Retina (tissue), 1 donor: Measurements from ENCODE around the gene MAP4.
"Not testable (repeated sequence)": the region's sequence is repeated elsewhere in the genome, so short reads cannot be mapped to it uniquely, and the experiment has no call there.

ENCODE experiments used
- DNase-seq: peaks from one replicate; pipeline ENCODE4 v3.0.0-alpha.2; 2016

MAP4 gene

DNA sequence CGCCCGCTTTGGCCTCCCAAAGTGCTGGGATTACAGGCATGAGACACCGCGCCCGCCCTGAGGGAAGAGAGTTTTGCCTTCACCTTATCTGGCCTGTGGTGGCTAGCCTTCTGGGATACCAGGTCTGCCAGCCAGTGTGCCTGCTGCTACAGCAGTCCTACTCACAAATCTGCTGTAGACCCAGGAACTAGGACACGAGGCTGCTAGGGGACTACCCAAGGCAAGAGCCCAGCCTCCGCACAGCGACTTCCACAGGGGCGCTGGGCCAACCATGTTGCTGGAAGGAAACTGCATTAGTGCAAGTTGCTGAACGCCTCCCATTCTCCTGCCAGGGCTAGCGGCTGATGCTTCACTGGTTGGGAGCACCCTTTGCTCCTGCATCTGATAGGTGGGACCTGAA, 159.5 kb downstream of the MAP4 start:
- no peak for DNase-seq

DNA sequence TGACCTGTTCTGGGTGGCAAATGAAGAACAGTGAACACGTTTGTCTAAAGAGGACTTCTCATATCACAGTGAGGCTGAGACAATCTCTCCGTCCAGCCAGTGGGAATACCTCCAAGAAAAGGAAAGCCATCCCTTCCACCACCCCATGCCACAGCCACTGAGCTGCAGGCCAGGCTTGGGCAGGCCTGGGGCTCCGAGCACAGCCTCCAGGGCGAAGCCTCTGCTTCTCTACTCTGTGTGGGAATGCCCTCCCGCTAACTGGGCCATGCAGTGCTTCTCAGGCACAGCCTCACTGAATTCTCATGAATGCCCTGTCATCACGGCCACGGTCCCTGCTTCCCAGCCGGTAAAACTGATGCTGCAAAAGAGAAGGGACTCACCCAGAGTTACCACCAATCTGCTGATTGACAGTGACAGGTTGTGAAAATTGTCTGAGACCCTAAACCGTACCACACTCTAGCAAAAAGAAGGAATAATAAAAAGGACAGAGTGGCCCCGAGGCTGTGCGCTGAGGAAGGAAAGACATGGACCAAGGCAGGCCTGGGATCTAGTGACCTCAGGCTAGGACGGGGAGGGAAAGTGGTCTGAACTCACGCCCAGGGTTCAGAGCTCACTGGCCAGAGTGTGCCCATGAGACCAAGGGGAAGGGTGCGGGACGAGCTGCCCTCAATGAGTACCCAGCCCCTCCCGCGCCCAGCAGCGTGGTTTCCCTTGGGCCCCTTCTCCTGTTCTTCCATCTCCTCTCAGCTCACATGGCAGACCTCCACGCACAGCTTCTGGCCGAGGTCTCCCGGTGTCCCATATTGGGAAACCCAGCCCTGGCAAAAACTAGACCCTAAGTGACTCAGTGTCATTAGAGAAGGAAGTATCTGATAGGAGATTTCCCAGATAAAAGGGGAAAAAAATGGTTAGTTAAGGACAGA, 160.5 kb downstream of the MAP4 start:
- no peak for DNase-seq

DNA sequence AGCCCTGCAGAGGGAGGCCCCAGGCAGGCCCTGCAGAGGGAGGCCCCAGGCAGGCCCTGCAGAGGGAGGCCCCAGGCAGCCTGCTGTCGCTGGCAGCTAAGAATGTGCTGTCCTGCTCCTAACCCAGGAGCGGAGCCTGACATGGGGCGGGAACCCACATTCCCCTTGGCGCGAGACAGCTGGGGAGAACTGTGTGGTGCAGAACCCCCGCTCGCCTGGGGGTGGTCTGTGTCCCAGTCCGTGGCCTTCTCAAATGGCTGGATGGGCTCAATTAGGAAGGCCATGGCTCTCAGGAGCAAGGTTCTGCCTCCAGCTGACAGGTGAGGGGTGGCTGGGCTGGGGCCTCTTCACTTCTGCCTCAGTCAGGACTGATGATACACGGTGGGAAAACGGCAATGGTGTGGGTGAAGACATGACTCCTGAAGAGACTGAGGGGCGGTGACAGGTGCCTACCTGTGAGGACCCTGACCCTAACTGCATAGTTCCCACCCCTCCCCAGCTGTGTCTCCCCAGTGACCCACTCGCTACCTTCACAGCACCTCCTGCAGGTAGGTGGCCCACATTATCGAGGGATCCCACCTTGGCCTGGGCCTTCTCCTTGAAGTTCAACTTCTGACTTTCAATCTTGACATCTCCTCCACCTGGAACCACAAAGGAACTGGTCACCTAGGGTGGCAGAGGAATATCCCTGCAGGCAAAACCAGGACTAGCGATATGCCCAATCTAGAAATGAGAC, 161.3 kb downstream of the MAP4 start:
- DNase-seq: no peak

DNA sequence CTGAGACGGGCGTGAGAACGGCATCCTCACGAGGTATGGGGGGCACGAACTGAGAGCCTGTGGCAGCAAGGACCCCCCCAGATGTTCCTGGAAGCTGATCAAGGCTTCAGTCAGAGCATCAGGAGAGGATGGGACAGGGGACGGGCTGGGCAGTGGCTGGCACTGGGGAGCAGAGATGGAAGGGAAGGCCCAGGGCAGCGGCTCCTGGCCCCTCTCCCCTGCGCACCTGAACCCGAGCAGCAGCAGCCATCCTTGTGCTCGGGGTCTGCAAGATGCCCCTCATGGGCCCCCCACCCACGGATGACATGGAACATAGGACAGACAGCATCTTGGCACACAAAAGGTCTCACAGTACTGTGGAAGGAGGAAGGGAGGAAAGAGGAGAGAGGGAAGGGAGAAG, 161.9 kb downstream of the MAP4 start:
- no peak for DNase-seq

DNA sequence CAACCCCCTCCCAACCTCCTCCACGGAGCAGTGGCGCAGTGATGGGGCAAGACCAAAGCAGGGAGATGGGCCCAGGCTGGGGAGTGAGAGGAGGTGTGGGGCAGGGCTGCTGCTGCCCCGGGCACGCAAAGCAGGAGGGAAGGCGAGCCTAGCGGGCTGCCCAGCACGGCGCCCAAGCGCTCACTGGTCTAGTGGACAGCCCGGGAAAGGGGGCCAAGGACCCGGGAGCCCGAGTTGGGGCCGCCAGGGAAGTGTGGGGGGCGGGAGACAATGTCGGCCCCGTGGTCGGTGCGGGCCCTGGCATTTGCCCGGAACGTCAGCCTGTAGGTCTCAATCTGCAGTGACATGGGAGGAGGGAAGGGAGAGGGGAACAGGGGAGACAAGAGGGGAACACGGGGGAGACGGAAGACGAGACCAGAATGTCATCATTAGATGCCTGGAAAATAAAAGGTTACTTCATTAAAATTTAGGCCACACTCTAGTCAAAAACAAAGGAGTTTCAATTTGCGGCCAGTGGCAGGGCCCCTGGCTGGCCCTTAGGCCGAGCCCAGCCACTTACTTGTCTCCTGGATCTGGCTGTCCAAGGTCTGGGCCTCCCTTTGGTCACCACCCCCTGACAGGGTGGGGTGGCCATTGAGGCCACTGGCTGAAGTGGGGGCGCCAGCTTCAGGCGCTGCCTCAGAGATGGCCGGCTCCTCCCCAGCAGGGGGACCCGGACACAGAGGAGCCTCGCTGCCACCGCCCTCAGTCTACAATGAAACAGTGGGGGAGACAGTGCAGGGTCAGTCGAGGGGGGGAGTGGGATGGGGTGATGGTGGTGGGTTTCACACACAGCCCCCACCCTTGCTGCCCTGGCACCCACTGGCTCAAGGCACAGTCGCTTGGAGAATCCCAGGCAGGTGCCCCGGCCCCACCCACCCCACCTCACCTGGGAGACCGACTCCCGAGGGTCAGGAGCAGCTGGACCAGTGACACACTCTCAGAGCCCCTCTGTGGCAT, 163.3 kb downstream of the MAP4 start:
- no peak for DNase-seq

DNA sequence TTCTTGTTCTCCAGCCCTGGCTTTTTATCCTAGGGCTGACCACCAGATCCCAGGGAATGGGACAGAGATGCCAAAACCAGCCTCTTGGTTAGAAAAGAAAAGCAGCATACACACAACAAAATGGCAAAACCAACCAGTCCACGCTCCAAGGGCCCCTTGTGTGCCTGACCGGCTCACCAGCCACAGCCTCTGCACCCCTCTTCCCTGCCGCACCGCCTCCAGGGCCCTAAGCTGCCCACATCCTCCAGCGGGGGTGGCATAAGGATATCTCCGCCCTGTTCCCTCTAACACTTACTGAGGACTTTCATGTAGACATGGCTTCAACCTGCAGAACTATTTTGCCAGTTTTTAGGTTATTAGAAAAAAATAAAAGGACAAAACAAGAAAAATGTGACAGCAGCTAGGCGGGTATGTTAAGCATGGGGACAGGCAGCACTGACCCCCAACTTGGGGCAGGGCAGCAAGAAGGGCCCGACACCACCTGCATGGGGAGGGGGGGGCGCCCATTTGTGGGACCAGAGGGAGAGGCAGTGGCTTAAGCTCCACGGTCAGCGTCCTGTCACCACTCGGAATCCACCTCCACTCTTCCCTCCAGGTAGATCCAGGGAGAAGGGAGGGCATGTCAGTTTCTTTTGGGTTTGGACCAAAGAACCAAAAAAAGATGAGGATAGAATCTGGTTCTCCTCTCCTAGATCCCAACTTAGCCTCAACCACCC, 164.2 kb downstream of the MAP4 start:
- DNase-seq: no peak

DNA sequence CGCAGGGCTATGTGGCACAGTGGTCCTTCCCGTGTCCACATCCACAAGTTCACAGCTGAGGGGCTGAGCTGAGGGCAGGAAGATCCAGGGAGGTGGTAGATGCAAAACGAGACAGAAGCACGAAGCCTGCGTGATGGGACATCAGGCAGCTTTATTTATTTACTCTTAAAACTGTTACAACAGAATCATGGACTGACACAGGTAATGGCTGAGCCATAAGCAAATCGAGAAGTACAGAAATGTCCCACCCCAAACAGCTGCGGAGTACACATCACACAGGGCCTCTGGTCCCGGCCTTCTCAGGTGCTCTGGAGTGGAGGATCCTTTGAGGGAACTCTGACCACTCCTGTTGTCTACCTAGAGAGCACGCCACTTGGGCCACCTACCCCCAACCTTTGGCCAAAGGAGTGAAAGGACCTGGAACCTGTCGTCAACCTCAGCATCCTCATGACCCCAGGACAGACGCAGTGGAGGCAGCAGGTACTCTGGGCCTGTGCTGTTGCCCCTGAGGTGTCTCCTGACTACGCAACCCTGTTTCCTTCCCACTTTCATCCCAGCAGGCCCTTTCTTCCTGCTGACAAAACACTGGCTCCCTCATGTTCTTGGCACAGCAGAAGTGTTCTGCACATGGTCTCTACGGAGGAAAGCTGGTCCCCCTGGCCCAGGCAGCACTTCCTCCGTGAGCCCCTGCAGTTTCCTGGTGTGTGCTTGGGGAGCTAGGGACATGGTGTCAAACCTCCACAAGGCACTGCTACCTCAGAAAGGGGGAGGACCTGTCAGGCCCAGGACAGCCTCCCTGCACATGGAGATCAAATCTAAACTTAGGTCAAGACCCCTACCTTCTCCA, 165.4 kb downstream of the MAP4 start:
- no peak for DNase-seq

DNA sequence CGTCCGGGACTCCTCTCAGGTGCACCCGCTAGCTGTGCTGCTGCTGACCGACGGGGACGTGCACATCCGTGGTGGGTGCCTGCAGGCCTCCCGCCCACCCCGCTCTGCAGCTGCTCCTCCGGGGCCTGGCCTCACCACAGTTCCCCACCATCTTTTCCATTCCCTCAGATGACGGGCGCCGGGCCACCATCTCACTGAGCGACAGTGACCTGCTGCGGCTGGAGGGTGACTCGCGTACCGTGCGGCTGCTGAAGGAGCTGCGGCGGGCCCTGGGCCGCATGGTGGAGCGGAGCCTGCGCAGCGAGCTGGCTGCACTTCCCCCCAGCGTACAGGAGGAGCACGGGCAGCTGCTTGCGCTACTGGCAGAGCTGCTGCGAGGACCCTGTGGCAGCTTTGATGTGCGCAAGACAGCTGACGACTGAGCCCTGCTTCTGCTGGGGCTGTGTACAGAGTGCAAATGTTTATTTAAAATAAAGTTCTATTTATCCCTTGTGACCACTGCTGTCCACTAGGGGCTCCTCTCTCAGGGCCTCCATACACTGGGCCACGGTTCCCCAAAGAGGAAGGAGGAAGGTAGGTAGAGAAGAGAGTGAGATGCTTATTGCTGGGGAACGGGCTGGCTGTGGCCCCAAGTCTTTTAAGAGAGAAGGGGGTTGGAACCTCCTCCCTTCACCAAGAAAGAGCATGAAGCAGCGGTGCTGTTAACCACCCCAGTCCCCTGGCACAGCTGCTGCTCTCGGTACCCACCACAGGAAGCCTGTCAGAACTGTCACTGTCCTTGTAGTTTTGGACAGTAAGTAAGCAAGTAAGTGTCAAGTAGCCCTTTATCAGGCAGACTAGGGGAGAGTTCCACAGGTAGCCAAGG, 166.3 kb downstream of the MAP4 start:
- DNase-seq: no peak

DNA sequence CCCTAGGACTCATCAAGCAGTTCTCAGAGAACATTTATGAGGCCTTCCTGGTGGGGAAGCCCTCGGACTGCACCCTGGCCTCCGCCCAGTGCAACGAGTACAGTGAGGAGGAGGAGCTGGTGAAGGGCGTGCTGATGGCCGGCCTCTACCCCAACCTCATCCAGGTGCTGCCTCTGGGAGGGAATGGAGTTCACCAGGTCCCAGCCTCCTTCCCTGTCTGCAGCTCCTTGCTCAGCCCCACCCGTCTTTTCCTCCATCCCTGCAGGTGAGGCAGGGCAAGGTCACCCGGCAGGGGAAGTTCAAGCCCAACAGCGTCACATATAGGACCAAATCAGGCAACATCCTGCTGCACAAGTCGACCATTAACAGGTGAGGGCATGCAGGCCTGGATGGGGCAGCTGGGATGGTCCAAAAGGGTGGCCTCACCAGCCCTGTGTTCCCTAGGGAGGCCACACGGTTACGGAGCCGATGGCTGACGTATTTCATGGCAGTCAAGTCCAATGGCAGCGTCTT, 167.0 kb downstream of the MAP4 start:
- no peak for DNase-seq

DNA sequence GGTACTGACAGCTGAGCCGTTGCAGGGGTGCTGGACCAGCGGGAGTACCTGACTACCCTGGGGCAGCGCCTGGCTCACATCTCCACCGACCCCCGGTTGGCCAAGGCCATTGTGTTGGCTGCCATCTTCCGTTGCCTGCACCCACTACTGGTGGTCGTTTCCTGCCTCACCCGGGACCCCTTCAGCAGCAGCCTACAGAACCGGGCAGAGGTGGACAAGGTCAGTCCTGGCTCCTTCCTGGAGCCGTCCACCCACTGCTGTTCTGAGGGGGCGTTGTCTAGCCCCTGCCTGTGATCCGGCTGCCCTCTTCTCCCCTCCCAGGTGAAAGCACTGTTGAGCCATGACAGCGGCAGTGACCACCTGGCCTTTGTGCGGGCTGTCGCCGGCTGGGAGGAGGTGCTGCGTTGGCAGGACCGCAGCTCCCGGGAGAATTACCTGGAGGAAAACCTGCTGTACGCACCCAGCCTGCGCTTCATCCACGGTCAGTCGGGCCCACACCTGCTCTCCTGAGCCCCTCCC, 167.6 kb downstream of the MAP4 start:
- no peak for DNase-seq

DNA sequence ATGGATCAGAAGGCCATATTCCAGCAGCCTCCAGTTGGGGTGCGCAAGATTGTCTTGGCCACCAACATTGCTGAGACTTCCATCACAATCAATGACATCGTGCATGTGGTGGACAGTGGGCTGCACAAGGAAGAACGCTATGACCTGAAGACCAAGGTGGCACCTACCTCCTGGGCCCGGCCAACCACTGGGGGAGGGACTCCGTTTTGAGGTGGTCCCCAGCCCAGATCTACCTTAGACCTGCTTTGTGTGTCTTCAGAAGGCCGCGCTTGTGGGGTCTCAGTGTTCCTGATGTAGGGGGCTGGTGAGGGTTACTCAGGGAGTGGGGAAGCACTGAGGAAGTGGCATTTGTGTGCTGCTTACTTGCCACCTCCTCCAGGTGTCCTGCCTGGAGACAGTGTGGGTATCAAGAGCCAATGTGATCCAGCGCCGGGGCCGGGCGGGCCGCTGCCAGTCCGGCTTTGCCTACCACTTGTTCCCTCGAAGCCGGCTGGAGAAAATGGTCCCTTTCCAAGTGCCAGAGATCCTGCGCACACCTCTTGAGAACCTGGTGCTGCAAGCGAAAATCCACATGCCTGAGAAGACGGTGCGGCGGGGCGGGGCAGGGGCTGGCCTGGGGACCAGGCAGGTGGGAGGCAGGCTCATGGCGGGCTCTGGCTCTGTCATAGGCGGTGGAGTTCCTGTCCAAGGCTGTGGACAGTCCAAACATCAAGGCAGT, 168.3 kb downstream of the MAP4 start:
- no peak for DNase-seq

DNA sequence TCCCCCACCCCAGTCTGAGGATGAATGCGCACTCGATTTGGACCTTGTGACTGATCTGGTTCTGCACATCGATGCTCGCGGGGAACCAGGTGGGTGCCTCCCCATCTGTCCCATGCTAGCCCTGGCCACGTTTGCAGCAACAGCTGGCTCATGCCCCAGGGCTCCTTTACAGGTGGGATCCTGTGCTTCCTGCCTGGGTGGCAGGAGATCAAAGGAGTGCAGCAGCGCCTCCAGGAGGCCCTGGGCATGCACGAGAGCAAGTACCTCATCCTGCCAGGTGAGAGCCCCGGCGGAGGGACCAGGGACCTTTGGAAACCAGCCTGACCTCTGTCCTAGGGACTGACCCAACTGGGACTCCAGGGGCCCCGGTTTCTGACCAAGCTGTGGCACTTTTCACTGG, 169.0 kb downstream of the MAP4 start:
- DNase-seq: no peak

DNA sequence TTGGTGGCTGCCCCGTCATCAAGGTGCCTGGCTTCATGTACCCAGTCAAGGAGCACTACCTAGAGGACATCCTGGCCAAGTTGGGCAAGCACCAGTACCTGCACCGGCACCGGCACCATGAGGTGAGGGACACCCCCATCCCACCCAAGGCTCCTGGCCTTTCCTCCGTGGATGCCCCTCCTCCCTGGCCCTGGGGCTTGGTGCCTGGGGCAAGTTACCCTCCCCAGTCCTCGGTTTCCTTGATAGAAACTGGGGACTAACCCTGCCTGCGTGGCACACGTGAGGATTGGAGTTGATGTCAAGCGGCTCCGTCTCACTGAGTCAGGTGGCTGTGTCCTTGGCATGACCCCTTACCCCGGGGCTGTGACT, 169.4 kb downstream of the MAP4 start:
- no peak for DNase-seq

DNA sequence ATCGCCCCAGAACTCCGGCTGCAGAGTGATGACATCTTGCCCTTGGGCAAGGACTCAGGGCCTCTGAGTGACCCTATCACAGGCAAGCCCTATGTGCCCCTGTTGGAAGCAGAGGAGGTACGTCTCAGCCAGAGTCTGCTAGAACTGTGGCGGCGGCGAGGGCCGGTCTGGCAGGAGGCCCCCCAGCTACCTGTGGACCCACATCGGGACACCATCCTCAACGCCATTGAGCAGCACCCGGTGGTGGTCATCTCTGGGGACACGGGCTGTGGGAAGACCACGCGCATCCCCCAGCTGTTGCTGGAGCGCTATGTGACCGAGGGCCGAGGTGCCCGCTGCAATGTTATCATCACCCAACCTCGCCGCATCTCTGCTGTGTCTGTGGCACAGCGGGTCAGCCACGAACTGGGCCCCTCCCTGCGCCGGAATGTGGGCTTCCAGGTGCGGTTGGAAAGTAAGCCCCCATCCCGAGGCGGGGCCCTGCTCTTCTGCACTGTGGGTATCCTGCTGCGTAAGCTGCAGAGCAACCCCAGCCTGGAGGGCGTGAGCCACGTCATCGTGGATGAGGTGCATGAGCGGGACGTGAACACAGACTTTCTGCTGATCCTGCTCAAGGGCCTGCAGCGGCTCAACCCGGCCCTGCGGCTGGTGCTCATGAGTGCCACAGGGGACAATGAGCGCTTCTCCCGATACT, 169.9 kb downstream of the MAP4 start:
- no peak for DNase-seq

DNA sequence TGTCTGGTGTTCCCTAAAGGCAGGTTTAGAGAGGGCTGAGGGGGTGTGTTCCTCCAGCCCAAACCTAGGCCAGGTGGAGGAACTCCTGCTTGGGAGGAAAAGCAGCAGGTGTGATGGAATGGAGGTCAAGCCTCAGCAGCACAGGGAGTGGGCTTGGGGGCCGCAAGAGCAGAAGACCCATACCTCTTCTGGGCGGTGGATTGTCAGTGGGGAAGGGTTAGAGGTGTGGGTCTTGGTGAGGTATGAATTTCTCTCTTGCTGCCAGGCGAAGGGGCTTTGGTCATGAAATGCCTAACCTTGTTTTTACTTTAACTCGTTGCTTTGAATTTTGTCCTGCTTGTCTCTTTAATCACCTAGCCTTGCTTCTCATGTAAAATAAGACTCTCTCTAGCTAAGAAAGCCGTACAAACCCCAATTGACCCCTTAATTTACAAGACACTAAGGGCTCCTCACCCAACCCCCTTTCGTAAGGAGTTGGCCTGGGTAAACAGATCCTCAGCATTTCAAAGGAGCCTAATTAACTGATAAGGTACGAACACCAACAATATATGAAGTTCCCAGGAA, 174.3 kb downstream of the MAP4 start:
- DNase-seq: no peak

DNA sequence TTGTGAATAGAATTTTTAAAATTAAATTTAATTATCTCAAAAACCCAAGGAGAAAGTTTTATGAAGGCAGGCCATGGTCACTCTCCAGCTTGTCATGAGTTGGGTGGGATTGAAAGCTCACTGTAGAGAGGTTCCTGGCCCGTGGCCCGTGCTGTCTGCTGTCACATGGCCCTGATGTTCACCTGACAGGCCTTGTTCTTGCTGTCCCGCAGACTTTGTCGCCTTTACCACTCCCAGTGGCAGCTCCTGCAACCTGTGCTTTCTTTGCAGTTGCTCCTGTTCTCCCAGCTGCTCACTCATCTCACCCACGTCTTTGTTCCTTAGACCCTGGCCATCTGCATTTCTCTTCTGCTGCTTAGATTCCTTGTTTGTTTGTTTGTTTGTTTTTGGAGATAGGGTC, 177.7 kb downstream of the MAP4 start:
- no peak for DNase-seq

DNA sequence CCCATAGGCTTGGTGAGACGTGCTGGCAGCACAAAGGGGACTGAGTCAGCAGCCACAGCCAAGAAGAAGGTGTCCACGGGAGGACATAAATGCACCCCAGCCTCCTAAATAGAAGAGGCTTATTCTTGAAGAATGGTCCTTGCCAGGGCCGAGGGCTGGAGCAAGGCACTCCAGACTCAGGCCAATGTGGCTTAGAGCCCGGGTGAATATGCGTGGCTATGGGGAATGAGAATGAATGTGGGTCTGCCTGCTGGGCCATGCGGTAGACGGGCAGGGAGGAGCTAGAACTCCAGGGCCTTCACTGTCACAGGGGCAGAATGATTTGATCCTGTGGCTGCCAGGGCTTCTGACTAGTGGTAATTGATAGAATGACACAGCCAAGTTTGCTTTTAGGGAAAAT, 179.2 kb downstream of the MAP4 start:
- no peak for DNase-seq

DNA sequence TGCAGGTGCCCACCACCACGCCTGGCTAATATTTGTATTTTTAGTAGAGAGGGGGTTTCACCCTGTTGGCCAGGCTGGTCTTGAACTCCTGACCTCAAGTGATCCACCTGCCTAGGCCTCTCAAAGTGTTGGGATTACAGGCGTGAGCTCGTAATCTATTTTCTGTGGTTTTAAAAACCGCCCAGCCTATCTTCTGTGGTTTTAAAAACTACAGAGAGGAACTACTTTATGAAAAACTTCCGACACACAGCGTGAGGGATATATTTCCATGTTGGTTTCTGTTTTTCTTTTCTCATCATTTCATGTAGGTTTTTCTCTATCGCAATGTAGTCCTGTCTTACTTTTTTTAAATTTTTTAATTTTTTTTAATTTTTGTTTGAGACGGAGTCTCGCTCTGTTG, 186.7 kb downstream of the MAP4 start:
- DNase-seq: not testable (repeated sequence)
